A549 (cell line): ENCODE measurements around the gene CCDC57. TPM values are rescaled to one million over a fixed set of nuclear protein-coding genes. Genes with fewer than 3 reads are reported as not detected.

Experiments
- ATAC-seq, 2 experiments: fragments of 200-7000 bp in 1 of 2; fragments of >200 bp in 1 of 2; cut with Nextera tagmentation in 1 of 2; cut with Tn5 transposase in 1 of 2; 3 replicates each; pipeline versions ENCODE4 v1.8.0 to v1.9.1; 2018 to 2020; ENCODE audit warnings: mild to moderate bottlenecking in 1 of 2, moderate library complexity in 1 of 2
- CTCF ChIA-PET: fragments of 300-600 bp; sonication (Branson Sonifier 250); formaldehyde crosslinking; extraction: SDS; loops from one replicate; lab custom pipeline; 2021; ENCODE audit warnings: antibody characterized with exemption, inconsistent platforms; lab: Yijun Ruan, JAX
- POLR2A ChIA-PET: fragments of 350-600 bp; formaldehyde crosslinking; extraction: SDS; loops from one replicate; lab custom pipeline; 2021; ENCODE audit warnings: antibody characterized with exemption, inconsistent platforms; lab: Yijun Ruan, JAX
- DNase-seq, 2 experiments: peaks; one replicate each; pipeline versions ENCODE4 v3.0.0 to v3.0.0-alpha.2; 2011 to 2016; ENCODE audit warnings: low read depth in 1 of 2, low spot score in 1 of 2
- FAIRE-seq: peaks from 2 replicates; lab custom pipeline; 2011; peaks lifted over from hg19 to GRCh38; lab: Jason Lieb, UNC
- H3K27ac ChIP-seq, 2 experiments: fragments of >200 bp; sonication (Bioruptor Twin); formaldehyde crosslinking; 3 replicates each; pipeline ENCODE4 v1.5.1; 2016 to 2017
- H3K4me1 ChIP-seq: fragments of >200 bp; sonication (Bioruptor Twin); formaldehyde crosslinking; 3 replicates; pipeline ENCODE4 v1.6.1; 2016
- H3K4me2 ChIP-seq: fragments of >200 bp; sonication (Bioruptor Twin); formaldehyde crosslinking; 3 replicates; pipeline ENCODE4 v1.6.1; 2016
- H3K4me3 ChIP-seq: fragments of >200 bp; sonication (Bioruptor Twin); formaldehyde crosslinking; 3 replicates; pipeline ENCODE4 v1.5.1; 2016
- H3K9me3 ChIP-seq: fragments of >200 bp; sonication (Bioruptor Twin); formaldehyde crosslinking; 3 replicates; pipeline ENCODE4 v1.6.1; 2016
- BHLHE40 ChIP-seq: IDR thresholded peaks from 2 replicates; pipeline ENCODE4 v1.6.1; 2012; ENCODE audit warnings: low read depth, low read length, inconsistent platforms
- CBX2 ChIP-seq: fragments of 200-600 bp; sonication (generic); IDR thresholded peaks from 2 replicates; pipeline ENCODE4 v1.6.1; 2016; ENCODE audit warnings: low read depth, mild to moderate bottlenecking, borderline replicate concordance
- CHD4 ChIP-seq: fragments of 200-600 bp; sonication (generic); IDR thresholded peaks from 2 replicates; pipeline ENCODE4 v1.6.1; 2016; ENCODE audit warnings: antibody characterized with exemption, mild to moderate bottlenecking, borderline replicate concordance
- EP300 ChIP-seq, 2 experiments: fragments of >200 bp; sonication (Bioruptor Twin); formaldehyde crosslinking; IDR thresholded peaks; 2 replicates in 1 of 2; 3 replicates in 1 of 2; pipeline ENCODE4 v1.6.1; 2016 to 2017
- FOSL2 ChIP-seq, 2 experiments: fragments of 450-650 bp in 1 of 2; fragments of >200 bp in 1 of 2; sonication (Bioruptor Twin) in 1 of 2; formaldehyde crosslinking; IDR thresholded peaks; 2 replicates each; pipeline versions ENCODE4 v1.5.0 to v1.6.1; 2016 to 2020; ENCODE audit warnings: mild to moderate bottlenecking in 1 of 2, moderate library complexity in 1 of 2
- HMGXB4 ChIP-seq: fragments of 250-450 bp; sonication (Bioruptor Pico); IDR thresholded peaks from 2 replicates; pipeline ENCODE4 v1.5.0; 2021; ENCODE audit warnings: mild to moderate bottlenecking, moderate library complexity, borderline replicate concordance
- HOXB5 ChIP-seq: fragments of 250-450 bp; sonication (Bioruptor Pico); IDR thresholded peaks from 2 replicates; pipeline ENCODE4 v1.5.0; 2020; ENCODE audit warnings: mild to moderate bottlenecking, moderate library complexity
- JUN ChIP-seq, 2 experiments: fragments of >200 bp; sonication (Bioruptor Twin); formaldehyde crosslinking; IDR thresholded peaks; 2 replicates in 1 of 2; 3 replicates in 1 of 2; pipeline ENCODE4 v1.6.1; 2016 to 2017
- JUNB ChIP-seq: fragments of >200 bp; sonication (Bioruptor Twin); formaldehyde crosslinking; IDR thresholded peaks from 2 replicates; pipeline ENCODE4 v1.6.1; 2016
- KDM1A ChIP-seq: fragments of 200-600 bp; sonication (generic); IDR thresholded peaks from 2 replicates; pipeline ENCODE4 v1.6.1; 2016; ENCODE audit warnings: low read depth, mild to moderate bottlenecking
- MAFK ChIP-seq: fragments of 450-650 bp; IDR thresholded peaks from 2 replicates; pipeline ENCODE4 v1.6.1; 2014; ENCODE audit not compliant: partially characterized antibody
- MAZ ChIP-seq: fragments of 150-350 bp; IDR thresholded peaks from 2 replicates; pipeline ENCODE4 v1.6.1; 2014; ENCODE audit warnings: antibody characterized with exemption, low read depth, low read length, borderline replicate concordance
- PBX3 ChIP-seq: IDR thresholded peaks from 2 replicates; pipeline ENCODE4 v1.6.1; 2012
- POLR2A ChIP-seq: IDR thresholded peaks from 2 replicates; pipeline ENCODE4 v1.6.1; 2012; ENCODE audit warnings: mild to moderate bottlenecking, low read length
- RAD21 ChIP-seq, 2 experiments: fragments of >200 bp in 1 of 2; sonication (Bioruptor Twin) in 1 of 2; formaldehyde crosslinking in 1 of 2; IDR thresholded peaks in 1 of 2; conservative IDR thresholded peaks in 1 of 2; 2 replicates in 1 of 2; 3 replicates in 1 of 2; pipeline ENCODE4 v1.6.1; 2012 to 2018; ENCODE audit warnings: inconsistent platforms in 1 of 2
- RCOR1 ChIP-seq: fragments of 150-350 bp; IDR thresholded peaks from 2 replicates; pipeline ENCODE4 v1.6.1; 2014; ENCODE audit warnings: antibody characterized with exemption, low read length, low read depth
- TP53 ChIP-seq: fragments of 250-450 bp; sonication (Bioruptor Pico); IDR thresholded peaks from 2 replicates; pipeline ENCODE4 v1.5.0; 2021; ENCODE audit warnings: mild to moderate bottlenecking, moderate library complexity
- ZNF302 ChIP-seq: fragments of 250-450 bp; sonication (Bioruptor Pico); IDR thresholded peaks from 2 replicates; pipeline ENCODE4 v1.9.0; 2021; ENCODE audit warnings: inconsistent platforms, mild to moderate bottlenecking, moderate library complexity
- WGBS: methylation state at CpG from one replicate; pipeline ENCODE4 v1.1.6; 2017; ENCODE audit errors: missing lambda C conversion rate; 5-methylcytosine and 5-hydroxymethylcytosine counted together
- polyA plus RNA-seq, 4 experiments: library from polyadenylated mRNA; depleted of rRNA in 3 of 4; stranded (reverse); fragments of >200 nt; fragmentation: RNase III in 1 of 4; extraction: RNeasy Plus Mini Kit Qiagen cat#74134 plus additional on column Dnase treatment in 1 of 4; gene quantifications; 2 replicates in 3 of 4; 3 replicates in 1 of 4; pipeline ENCODE4 v1.2.3, GENCODE V29; 2011 to 2017
- TF ChIP-seq, protein P1 (sequence below): IDR thresholded peaks from 2 replicates; pipeline ENCODE4 v1.6.1; 2012
- TF ChIP-seq, protein P2 (sequence below): fragments of >200 bp; sonication (Bioruptor Twin); formaldehyde crosslinking; IDR thresholded peaks from 3 replicates; pipeline ENCODE4 v1.5.1; 2016

Gene CCDC57
- polyA plus RNA-seq, 2 of the 4 experiments (the other 2 are of a cell fraction) = 18.2 to 18.5 TPM

DNA sequence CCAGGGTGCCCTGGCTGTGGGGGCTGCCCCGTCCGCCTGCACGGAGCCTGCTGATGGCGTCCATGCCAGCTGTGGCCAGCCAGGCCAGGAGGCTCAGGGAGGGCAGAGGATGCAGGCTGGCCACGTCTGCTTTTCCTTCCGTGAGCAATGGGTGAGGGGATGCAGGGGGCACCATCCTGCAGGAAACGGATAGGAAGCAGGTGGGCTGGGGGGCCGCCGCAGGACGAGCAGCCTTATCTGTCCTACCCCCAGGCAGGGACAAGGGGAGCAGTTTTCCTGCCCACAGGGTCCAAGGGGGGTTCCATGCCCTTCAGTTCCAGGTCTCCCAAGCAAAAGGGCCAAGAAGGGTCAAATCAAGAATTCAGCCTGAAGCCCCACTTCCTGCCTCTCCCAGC is 153.8 kb downstream of the CCDC57 start:
- POLR2A ChIA-PET = interaction anchor here (0.6 to 2.8 kb wide), 2 partner anchors 21 to 105 kb away, joined by 7 to 10 read pairs; partner anchors contain the start of gene DCXR
- no peak for ATAC-seq
- CTCF ChIA-PET = interaction anchor here (0.9 to 21.7 kb wide), 5 partner anchors 8 to 99 kb away, joined by 3 to 191 read pairs (median 3); partner anchors contain the start of genes DCXR and RAC3
- no peak for FAIRE-seq
- no peak for TF ChIP-seq CBX2
- TF ChIP-seq, protein P1, sequence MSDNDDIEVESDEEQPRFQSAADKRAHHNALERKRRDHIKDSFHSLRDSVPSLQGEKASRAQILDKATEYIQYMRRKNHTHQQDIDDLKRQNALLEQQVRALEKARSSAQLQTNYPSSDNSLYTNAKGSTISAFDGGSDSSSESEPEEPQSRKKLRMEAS = no peak
- TF ChIP-seq JUNB = no peak
- no peak for TF ChIP-seq TP53
- TF ChIP-seq, all 56 proteins: peak for 0
- WGBS = 90% methylated on average over 10 of the region's 10 CpGs
- no peak for DNase-seq
- H3K4me3 ChIP-seq = no peak overlapping the region
- H3K4me2 ChIP-seq = no peak overlapping the region
- H3K4me1 ChIP-seq = peaks cover 4% of the 10 kb centered on the region; the same call in 1 of the 3 replicates
- H3K27ac ChIP-seq = no peak overlapping the region
- no peaks in the 10 kb centered on the region for H3K9me3 ChIP-seq

DNA sequence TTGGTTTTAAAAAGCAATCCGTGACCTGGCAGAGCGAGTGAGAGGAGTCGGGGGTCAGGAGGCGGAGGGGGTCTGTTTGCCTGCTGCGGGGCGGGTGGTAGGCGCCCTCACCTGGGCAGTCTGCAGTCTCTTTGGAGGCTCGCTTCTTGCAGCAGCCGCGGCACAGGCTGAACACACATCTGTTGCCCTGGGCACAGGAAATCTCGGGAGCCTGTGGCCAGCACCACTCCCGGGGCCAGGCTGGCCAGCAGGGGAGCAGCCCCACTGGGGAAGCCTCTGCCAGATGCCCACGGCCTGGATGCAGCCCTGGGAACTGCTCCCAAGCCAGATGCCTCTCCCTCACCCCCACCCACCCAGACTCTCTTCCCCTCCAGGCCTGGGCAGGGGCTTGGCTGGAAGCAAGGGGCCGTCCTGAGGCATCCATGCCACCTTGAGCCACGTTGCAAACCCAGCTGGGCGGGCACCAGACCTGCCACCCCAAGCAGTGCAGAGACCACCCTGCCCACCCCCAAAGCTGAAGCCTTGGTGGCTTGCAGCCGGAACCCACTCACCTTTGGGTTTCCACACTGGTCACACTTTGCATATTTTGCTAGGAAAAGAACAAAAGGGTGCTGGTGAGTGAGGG is 154.3 kb downstream of the CCDC57 start:
- Histone ChIP-seq H3K9me3 (no peaks in the 10 kb centered on the region), H3K4me3 (no peak overlapping the region), H3K27ac (no peak overlapping the region), H3K4me2 (no peak overlapping the region), H3K4me1 (peaks cover 2% of the 10 kb centered on the region; the same call in 2 of the 3 replicates)
- POLR2A ChIA-PET = interaction anchor here (2.8 kb wide), 1 partner anchor 21 kb away, joined by 10 read pairs; the partner anchor contains the start of gene DCXR
- no peak for TF ChIP-seq MAZ
- peak; percentile 22; the same call in 1 of the 2 replicates for TF ChIP-seq PBX3
- 82% methylated on average over 17 of the region's 17 CpGs for WGBS
- CTCF ChIA-PET = interaction anchor here (0.9 to 21.7 kb wide), 3 partner anchors 10 to 28 kb away, joined by 3 to 191 read pairs (median 4); partner anchors contain the start of genes DCXR and RAC3
- peak; percentile 4 to 8; a peak in 2 of 6 replicates for ATAC-seq
- no peak for FAIRE-seq
- no peak for DNase-seq

- ATAC-seq (no peak; a peak in 1 of 6 replicates), FAIRE-seq (no peak), DNase-seq (no peak)
- Histone ChIP-seq H3K4me2 (no peak overlapping the region), H3K9me3 (no peaks in the 10 kb centered on the region), H3K27ac (no peak overlapping the region), H3K4me3 (no peak overlapping the region), H3K4me1 (peaks cover 9% of the 10 kb centered on the region; the same call in 2 of the 3 replicates)
- TF ChIP-seq FOSL2 (IDR thresholded peaks at IDR 0.05) = no peak
- no peak for TF ChIP-seq FOSL2 (CRISPR knock-in tag; IDR thresholded peaks at IDR 0.05)
- no peak for TF ChIP-seq RCOR1
- TF ChIP-seq, protein P2, sequence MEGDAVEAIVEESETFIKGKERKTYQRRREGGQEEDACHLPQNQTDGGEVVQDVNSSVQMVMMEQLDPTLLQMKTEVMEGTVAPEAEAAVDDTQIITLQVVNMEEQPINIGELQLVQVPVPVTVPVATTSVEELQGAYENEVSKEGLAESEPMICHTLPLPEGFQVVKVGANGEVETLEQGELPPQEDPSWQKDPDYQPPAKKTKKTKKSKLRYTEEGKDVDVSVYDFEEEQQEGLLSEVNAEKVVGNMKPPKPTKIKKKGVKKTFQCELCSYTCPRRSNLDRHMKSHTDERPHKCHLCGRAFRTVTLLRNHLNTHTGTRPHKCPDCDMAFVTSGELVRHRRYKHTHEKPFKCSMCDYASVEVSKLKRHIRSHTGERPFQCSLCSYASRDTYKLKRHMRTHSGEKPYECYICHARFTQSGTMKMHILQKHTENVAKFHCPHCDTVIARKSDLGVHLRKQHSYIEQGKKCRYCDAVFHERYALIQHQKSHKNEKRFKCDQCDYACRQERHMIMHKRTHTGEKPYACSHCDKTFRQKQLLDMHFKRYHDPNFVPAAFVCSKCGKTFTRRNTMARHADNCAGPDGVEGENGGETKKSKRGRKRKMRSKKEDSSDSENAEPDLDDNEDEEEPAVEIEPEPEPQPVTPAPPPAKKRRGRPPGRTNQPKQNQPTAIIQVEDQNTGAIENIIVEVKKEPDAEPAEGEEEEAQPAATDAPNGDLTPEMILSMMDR = no peak
- TF ChIP-seq MAFK = peak; percentile 45
- TF ChIP-seq ZNF302 (CRISPR knock-in tag) = no peak
- TF ChIP-seq HMGXB4 (CRISPR knock-in tag) = no peak
- TF ChIP-seq PBX3 = no peak; the same call in 1 of the 2 replicates
- no peak for TF ChIP-seq POLR2A
- no peak for TF ChIP-seq BHLHE40
- TF ChIP-seq HOXB5 (CRISPR knock-in tag) = no peak
- no peak for TF ChIP-seq RAD21 (conservative IDR thresholded peaks at IDR 0.05 in 1 of 2, IDR thresholded peaks at IDR 0.05 in 1 of 2)
- TF ChIP-seq EP300 (IDR thresholded peaks at IDR 0.05) = no peak
- TF ChIP-seq CHD4 = no peak
- TF ChIP-seq, protein P1 = 0 out of 2 replicates have a peak, but pooled peaks have one; percentile 1
- TF ChIP-seq JUN (IDR thresholded peaks at IDR 0.05) = peak in 1 of 2 experiments; percentile 18; a peak in 1 of 5 replicates
- TF ChIP-seq KDM1A = no peak
- POLR2A ChIA-PET = no interaction called here
- 90% methylated on average over 28 of the region's 29 CpGs for WGBS
- CTCF ChIA-PET = interaction anchor here (0.8 to 21.7 kb wide), 6 partner anchors 9 to 97 kb away, joined by 3 to 191 read pairs (median 14); partner anchors contain the start of genes DCXR, DUS1L and RAC3
Measured at GRCh38 chr17:82056729-82057621, 155.7 kb downstream of the CCDC57 start.
